Upper lobe of left lung (tissue), 4 donors: ENCODE measurements around the gene RGS17.

ENCODE experiments used
- POLR2A ChIP-seq, 4 donors: fragments of 450-650 bp; IDR thresholded peaks; one replicate each; pipeline ENCODE4 v1.5.1; 2016 to 2017; ENCODE audit warnings: antibody characterized with exemption in 4 of 4, mild to moderate bottlenecking in 2 of 4
- POLR2AphosphoS5 ChIP-seq, 2 donors: sonication (generic); formaldehyde crosslinking; IDR thresholded peaks; one replicate each; pipeline ENCODE4 v1.5.1; 2017; ENCODE audit warnings: antibody characterized with exemption in 2 of 2
- TF ChIP-seq, protein P1 (sequence below), 6 experiments: fragments of 450-650 bp in 4 of 6; fragments of 200-600 bp in 2 of 6; sonication (generic) in 2 of 6; IDR thresholded peaks; one replicate each; pipeline ENCODE4 v1.5.1; 2016 to 2019; ENCODE audit warnings: antibody characterized with exemption in 6 of 6

DNA sequence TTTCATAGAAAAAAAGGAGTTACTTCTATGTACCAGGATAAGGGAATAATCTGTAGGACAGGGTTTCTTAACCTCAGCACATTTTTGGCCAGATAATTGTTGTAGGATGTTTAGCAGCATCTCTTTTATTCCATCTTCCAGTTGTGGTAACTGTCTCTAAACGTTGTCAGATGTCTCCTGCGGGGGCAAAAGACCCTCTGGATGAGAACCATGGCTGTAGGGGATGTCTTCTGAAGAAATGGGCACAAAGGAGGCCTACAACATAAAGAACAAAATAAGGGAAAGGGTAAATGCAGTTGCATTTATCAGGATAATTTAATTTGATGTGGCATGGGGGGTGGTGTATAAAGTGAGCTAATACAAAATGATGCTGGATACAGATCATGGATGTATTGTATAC lies 144.1 kb downstream of the RGS17 start:
- no peak for TF ChIP-seq POLR2A (IDR thresholded peaks at IDR 0.05)
- TF ChIP-seq, protein P1, sequence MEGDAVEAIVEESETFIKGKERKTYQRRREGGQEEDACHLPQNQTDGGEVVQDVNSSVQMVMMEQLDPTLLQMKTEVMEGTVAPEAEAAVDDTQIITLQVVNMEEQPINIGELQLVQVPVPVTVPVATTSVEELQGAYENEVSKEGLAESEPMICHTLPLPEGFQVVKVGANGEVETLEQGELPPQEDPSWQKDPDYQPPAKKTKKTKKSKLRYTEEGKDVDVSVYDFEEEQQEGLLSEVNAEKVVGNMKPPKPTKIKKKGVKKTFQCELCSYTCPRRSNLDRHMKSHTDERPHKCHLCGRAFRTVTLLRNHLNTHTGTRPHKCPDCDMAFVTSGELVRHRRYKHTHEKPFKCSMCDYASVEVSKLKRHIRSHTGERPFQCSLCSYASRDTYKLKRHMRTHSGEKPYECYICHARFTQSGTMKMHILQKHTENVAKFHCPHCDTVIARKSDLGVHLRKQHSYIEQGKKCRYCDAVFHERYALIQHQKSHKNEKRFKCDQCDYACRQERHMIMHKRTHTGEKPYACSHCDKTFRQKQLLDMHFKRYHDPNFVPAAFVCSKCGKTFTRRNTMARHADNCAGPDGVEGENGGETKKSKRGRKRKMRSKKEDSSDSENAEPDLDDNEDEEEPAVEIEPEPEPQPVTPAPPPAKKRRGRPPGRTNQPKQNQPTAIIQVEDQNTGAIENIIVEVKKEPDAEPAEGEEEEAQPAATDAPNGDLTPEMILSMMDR (IDR thresholded peaks at IDR 0.05), result no peak
- TF ChIP-seq POLR2AphosphoS5 (IDR thresholded peaks at IDR 0.05), result no peak
